Natural killer cell treated with Interleukin-12 subunit alpha and Interleukin-12 subunit beta and Interleukin-15 and Interleukin-18, amount 100 ng/mL, for 72 hours (primary cell): ENCODE data around the gene IL36B. TPM values are rescaled to one million over a fixed set of nuclear protein-coding genes. Genes with fewer than 3 reads are reported as not detected.

Source experiments
- total RNA-seq, 2 donors: library from RNA; stranded (reverse); gene quantifications; one replicate each; pipeline ENCODE4 v1.2.3, GENCODE V29; 2022

The IL36B gene
- total RNA-seq, 2 donors from 2014 or later: not detected

Other genes with a start within 250 kb of the IL36B start
- gene IL1B, start 216.1 kb downstream of the IL36B start, total RNA-seq: 10 to 100 TPM in 1 of 2 donors, 1 to 10 TPM in 1; 1.8 to 12.0 TPM
- gene IL37, start 141.7 kb downstream of the IL36B start, total RNA-seq: not detected
- not detected for gene IL36G, start 74.9 kb downstream of the IL36B start, total RNA-seq
- not detected for gene IL36A, start 47.4 kb downstream of the IL36B start, total RNA-seq
- gene IL36RN, start 6.3 kb upstream of the IL36B start, total RNA-seq: not detected
- not detected for gene IL1F10, start 15.1 kb upstream of the IL36B start, total RNA-seq
- gene IL1RN, start 74.7 kb upstream of the IL36B start, total RNA-seq: 1 to 10 TPM; 3.3 to 3.7 TPM
- 100 to 1,000 TPM; 299 to 305 TPM for gene PSD4, start 121.1 kb upstream of the IL36B start, total RNA-seq
- gene PAX8, start 226.1 kb upstream of the IL36B start, total RNA-seq: 1 to 10 TPM in 1 of 2 donors, under 1 TPM in 1; 0.64 to 1.8 TPM